Endothelial cell of umbilical vein (primary cell): ENCODE data around the gene DNAJC9. TPM values are rescaled to one million over a fixed set of nuclear protein-coding genes. Genes with fewer than 3 reads are reported as not detected.

Experiments used
- BruUV-seq: library from RNA; stranded (reverse); fragments of 400-500 nt; replicated peaks from 2 replicates; lab custom pipeline; 2021; lab: Mats Ljungman, UMichigan
- CTCF ChIA-PET: fragments of 300-600, 350-600 bp; sonication (Branson Sonifier 250); formaldehyde crosslinking; loops from one replicate; lab custom pipeline; 2021; ENCODE audit warnings: antibody characterized with exemption, inconsistent platforms; lab: Charles Lee
- POLR2A ChIA-PET: fragments of 300-600, 350-600 bp; sonication (Branson Sonifier 250); formaldehyde crosslinking; loops from one replicate; lab custom pipeline; 2021; ENCODE audit warnings: antibody characterized with exemption, inconsistent platforms; lab: Charles Lee
- DNase-seq: peaks from one replicate; pipeline ENCODE4 v3.0.0-alpha.2; 2011; ENCODE audit warnings: low read depth, low spot score
- FAIRE-seq: peaks from 2 replicates; lab custom pipeline; 2011; peaks lifted over from hg19 to GRCh38; lab: Jason Lieb, UNC
- H2AFZ ChIP-seq: 2 replicates; pipeline ENCODE4 v1.6.0; 2012; ENCODE audit warnings: low read depth, low read length, control low read depth, inconsistent platforms
- H3K27ac ChIP-seq: 2 replicates; pipeline ENCODE4 v1.5.1; 2011; ENCODE audit warnings: low read depth, mild to moderate bottlenecking, control low read depth, low read length, moderate library complexity; ENCODE audit not compliant: insufficient read depth
- H3K27me3 ChIP-seq, 2 experiments: 2 replicates each; pipeline versions ENCODE4 v1.6.0 to v1.6.1; 2011; ENCODE audit warnings: low read length in 2 of 2, mixed read lengths in 1 of 2; ENCODE audit not compliant: control insufficient read depth in 2 of 2, insufficient read depth in 2 of 2
- H3K36me3 ChIP-seq, 2 experiments: 2 replicates in 1 of 2; 3 replicates in 1 of 2; pipeline ENCODE4 v1.5.1; 2011; ENCODE audit warnings: low read length in 2 of 2, mild to moderate bottlenecking in 1 of 2, moderate library complexity in 1 of 2; ENCODE audit not compliant: control insufficient read depth in 2 of 2, insufficient read depth in 2 of 2; ENCODE audit errors: extremely low read depth in 1 of 2
- H3K4me1 ChIP-seq: 3 replicates; pipeline ENCODE4 v1.5.1; 2011; ENCODE audit warnings: mild to moderate bottlenecking, low read length; ENCODE audit not compliant: control insufficient read depth, insufficient read depth; ENCODE audit errors: extremely low read depth
- H3K4me2 ChIP-seq: 2 replicates; pipeline ENCODE4 v1.6.1; 2011; ENCODE audit warnings: low read length, control low read depth, mixed read lengths; ENCODE audit not compliant: insufficient read depth
- H3K4me3 ChIP-seq, 3 experiments: fragments of 200-600 bp in 1 of 3; sonication (generic), shearing (Covaris generic) in 1 of 3; replicated peaks in 1 of 3; 2 replicates each; pipeline ENCODE4 v1.5.1; 2011 to 2016; ENCODE audit warnings: control low read depth in 3 of 3, low read length in 3 of 3, mild to moderate bottlenecking in 2 of 3, inconsistent platforms in 1 of 3, low read depth in 1 of 3, moderate library complexity in 1 of 3; ENCODE audit not compliant: insufficient read depth in 1 of 3
- H3K79me2 ChIP-seq: 2 replicates; pipeline ENCODE4 v1.6.0; 2012; ENCODE audit warnings: low read length, inconsistent platforms; ENCODE audit not compliant: control insufficient read depth, insufficient read depth
- H3K9ac ChIP-seq: replicated peaks from 2 replicates; pipeline ENCODE3; 2011; ENCODE audit warnings: low read length, control low read depth; ENCODE audit not compliant: insufficient read depth; ENCODE audit errors: extremely low read depth
- H3K9me1 ChIP-seq: replicated peaks from 3 replicates; pipeline ENCODE4 v1.6.0; 2011; ENCODE audit warnings: mild to moderate bottlenecking, low read length; ENCODE audit not compliant: control insufficient read depth, insufficient read depth; ENCODE audit errors: extremely low read depth
- H3K9me3 ChIP-seq: replicated peaks from 2 replicates; pipeline ENCODE4 v1.5.1; 2012; ENCODE audit warnings: low read length, inconsistent platforms; ENCODE audit not compliant: control insufficient read depth, insufficient read depth
- H4K20me1 ChIP-seq: replicated peaks from 2 replicates; pipeline ENCODE3; 2011; ENCODE audit warnings: mild to moderate bottlenecking, low read length; ENCODE audit not compliant: control insufficient read depth, insufficient read depth; ENCODE audit errors: extremely low read depth
- EZH2 ChIP-seq: IDR thresholded peaks from 2 replicates; pipeline ENCODE4 v1.6.1; 2012; ENCODE audit warnings: borderline replicate concordance, low read depth, mild to moderate bottlenecking, moderate library complexity, low read length, inconsistent platforms; ENCODE audit not compliant: severe bottlenecking
- FOS ChIP-seq: IDR thresholded peaks from 2 replicates; pipeline ENCODE4 v1.6.1; 2011; ENCODE audit warnings: mild to moderate bottlenecking, low read length, moderate library complexity, borderline replicate concordance; ENCODE audit not compliant: insufficient read depth
- GATA2 ChIP-seq: IDR thresholded peaks from 2 replicates; pipeline ENCODE4 v1.7.0; 2011; ENCODE audit warnings: low read depth, mild to moderate bottlenecking, moderate library complexity, mixed read lengths, low read length; ENCODE audit not compliant: insufficient read length, insufficient read depth
- JUN ChIP-seq: IDR thresholded peaks from 2 replicates; pipeline ENCODE4 v1.6.1; 2011; ENCODE audit warnings: borderline replicate concordance, low read depth; ENCODE audit not compliant: insufficient read length, insufficient read depth
- MYC ChIP-seq: IDR thresholded peaks from one replicate; pipeline ENCODE4 v1.6.1; 2011; ENCODE audit warnings: mild to moderate bottlenecking, low read depth, low read length
- POLR2A ChIP-seq: IDR thresholded peaks from 2 replicates; pipeline ENCODE4 v1.6.1; 2012; ENCODE audit warnings: low read depth, mild to moderate bottlenecking, control low read depth, low read length
- POLR2AphosphoS5 ChIP-seq: IDR thresholded peaks from 2 replicates; pipeline ENCODE4 v1.6.1; 2012; ENCODE audit warnings: low read depth, mild to moderate bottlenecking, control low read depth, low read length, moderate library complexity; ENCODE audit not compliant: insufficient read depth
- dilution Hi-C: fragments of 300-500 bp; cut with MboI; formaldehyde crosslinking; loops from one replicate; pipeline ENCODE4 v1.15.0; 2019; ENCODE audit warnings: low sequenced_read_pairs; ENCODE audit not compliant: extremely low pct_ligation_motif_present
- intact Hi-C: fragments of 100-400 bp; cut with micrococcal nuclease; formaldehyde crosslinking; loops from one replicate; pipeline ENCODE4 v1.10.0; 2022
- polyA plus RNA-seq, 4 experiments: library from polyadenylated mRNA; depleted of rRNA in 3 of 4; stranded (reverse) in 3 of 4; unstranded in 1 of 4; fragments of >200 nt; gene quantifications; 2 replicates each; pipeline versions ENCODE4 v1.2.1 to v1.2.3, GENCODE V29; 2011 to 2012; ENCODE audit warnings: missing spikeins in 1 of 4
- total RNA-seq: library from RNA; stranded (reverse); gene quantifications from 2 replicates; pipeline ENCODE4 v1.2.3, GENCODE V29; 2021
- TF ChIP-seq, protein P1 (sequence below), 2 donors: IDR thresholded peaks; 1 replicate in 1 of 2; 2 replicates in 1 of 2; pipeline ENCODE4 v1.5.1; 2011; ENCODE audit warnings: low read length in 2 of 2, mild to moderate bottlenecking in 2 of 2, moderate library complexity in 2 of 2, control low read depth in 1 of 2, inconsistent platforms in 1 of 2, low read depth in 1 of 2; ENCODE audit not compliant: insufficient read depth in 1 of 2; ENCODE audit errors: extremely low read depth in 1 of 2
- TF ChIP-seq, protein P2 (sequence below): IDR thresholded peaks from 2 replicates; pipeline ENCODE4 v1.6.1; 2011; ENCODE audit not compliant: insufficient read depth, insufficient read length

The DNAJC9 gene
- total and polyA plus RNA-seq, 2 donors (not counting 3 experiments of a cell fraction or from before 2014, with no cell fraction given): 29.1 to 47.1 TPM

DNA sequence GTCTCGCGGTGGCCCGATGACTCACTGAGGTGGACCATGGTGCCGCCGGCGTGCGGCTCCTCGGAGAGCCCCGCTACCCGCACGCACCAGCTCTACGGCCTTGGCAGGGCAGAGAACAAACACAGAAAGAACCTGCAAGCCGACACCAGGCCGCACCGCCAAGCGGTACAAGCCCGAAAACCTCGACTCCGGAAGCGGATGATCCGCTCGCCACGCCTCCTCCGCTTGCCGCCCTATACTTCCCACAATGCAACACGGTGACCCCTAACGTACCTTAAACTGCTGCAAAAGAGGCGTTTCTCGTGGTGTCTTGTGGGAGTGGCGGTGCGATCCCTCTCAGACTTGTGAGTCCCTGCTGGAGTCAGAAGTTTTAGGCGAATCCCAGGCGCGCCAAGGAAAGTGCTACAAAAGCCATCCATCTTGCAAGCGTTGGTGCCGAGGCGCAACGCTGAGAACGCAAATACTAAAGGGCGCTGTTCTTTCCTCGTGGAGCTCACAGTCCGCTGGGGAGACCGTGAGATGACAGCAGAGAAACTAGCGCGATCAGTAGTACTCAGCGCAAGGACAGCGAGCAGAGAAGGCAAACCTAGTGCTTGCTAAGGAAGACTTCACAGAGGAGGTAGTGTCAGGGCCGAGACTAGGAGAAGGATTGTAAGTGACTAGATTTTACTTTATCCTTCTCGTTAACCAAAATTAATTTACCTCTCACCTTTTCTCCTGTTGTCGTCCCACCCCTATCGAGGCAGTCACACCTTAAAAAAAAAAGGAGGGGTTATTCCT lies 5.6 kb upstream of the DNAJC9 start, which contains the start of gene MRPS16:
Gene MRPS16 (minus strand): TSS at position 200 of the 780 bp plus-strand sequence. CDS start 162 bp downstream, at position 38.
- H3K9me3 ChIP-seq: no peaks in the 10 kb centered on the region
- peaks cover 2 to 6% of the 10 kb centered on the region in 2 experiments for H3K36me3 ChIP-seq
- H3K27me3 ChIP-seq: no peaks in the 10 kb centered on the region
- H2AFZ ChIP-seq: peak within 1 kb of the TSS; percentile 40
- ChIA-PET POLR2A (interaction anchor here (1.0 to 1.4 kb wide), 2 partner anchors 84 to 106 kb away, joined by 3 to 4 read pairs; partner anchors contain the start of genes CFAP70 and FAM149B1), CTCF (interaction anchor here (1.9 kb wide), 1 partner anchor 11 kb away, joined by 13 read pairs; no protein-coding TSS in a partner anchor)
- peak within 1 kb of the TSS; percentile 81 for H3K27ac ChIP-seq
- H3K4me3 ChIP-seq: peak within 1 kb of the TSS; percentile 60 to 91 (median 83)
- DNase-seq (peak; percentile 97), FAIRE-seq (peak; percentile 95)
- BruUV-seq: TSS peak; percentile 73
- TF ChIP-seq, protein P1, sequence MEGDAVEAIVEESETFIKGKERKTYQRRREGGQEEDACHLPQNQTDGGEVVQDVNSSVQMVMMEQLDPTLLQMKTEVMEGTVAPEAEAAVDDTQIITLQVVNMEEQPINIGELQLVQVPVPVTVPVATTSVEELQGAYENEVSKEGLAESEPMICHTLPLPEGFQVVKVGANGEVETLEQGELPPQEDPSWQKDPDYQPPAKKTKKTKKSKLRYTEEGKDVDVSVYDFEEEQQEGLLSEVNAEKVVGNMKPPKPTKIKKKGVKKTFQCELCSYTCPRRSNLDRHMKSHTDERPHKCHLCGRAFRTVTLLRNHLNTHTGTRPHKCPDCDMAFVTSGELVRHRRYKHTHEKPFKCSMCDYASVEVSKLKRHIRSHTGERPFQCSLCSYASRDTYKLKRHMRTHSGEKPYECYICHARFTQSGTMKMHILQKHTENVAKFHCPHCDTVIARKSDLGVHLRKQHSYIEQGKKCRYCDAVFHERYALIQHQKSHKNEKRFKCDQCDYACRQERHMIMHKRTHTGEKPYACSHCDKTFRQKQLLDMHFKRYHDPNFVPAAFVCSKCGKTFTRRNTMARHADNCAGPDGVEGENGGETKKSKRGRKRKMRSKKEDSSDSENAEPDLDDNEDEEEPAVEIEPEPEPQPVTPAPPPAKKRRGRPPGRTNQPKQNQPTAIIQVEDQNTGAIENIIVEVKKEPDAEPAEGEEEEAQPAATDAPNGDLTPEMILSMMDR (IDR thresholded peaks at IDR 0.05; ENCODE audit: extremely low read depth in 1 of 2, insufficient read depth in 1 of 2, low read depth in 1 of 2, low read length in 2 of 2): no peak
- TF ChIP-seq, protein P2, sequence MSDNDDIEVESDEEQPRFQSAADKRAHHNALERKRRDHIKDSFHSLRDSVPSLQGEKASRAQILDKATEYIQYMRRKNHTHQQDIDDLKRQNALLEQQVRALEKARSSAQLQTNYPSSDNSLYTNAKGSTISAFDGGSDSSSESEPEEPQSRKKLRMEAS: no peak
- TF ChIP-seq JUN (no peak), MYC (peak; percentile 81), POLR2AphosphoS5 (peak; percentile 92), GATA2 (no peak), EZH2 (no peak), FOS (peak; percentile 81), POLR2A (peak; percentile 88)
- peak within 1 kb of the TSS; percentile 92 for H3K4me2 ChIP-seq
- no peaks in the 10 kb centered on the region for H3K9me1 ChIP-seq
- H4K20me1 ChIP-seq: no peaks in the 10 kb centered on the region
- dilution Hi-C loops: no loop called here
- peak within 1 kb of the TSS; percentile 96 for H3K9ac ChIP-seq
- H3K4me1 ChIP-seq: peaks cover 23% of the 10 kb centered on the region
- H3K79me2 ChIP-seq: peaks cover 26% of the 10 kb centered on the region
- intact Hi-C loops: loop anchor here (5.0 kb wide), 1 partner anchor 105 kb away; the partner anchor contains the start of gene CFAP70
